ENCODE results near the gene GRAMD1B.
"Not testable (repeated sequence)": the region's sequence is repeated elsewhere in the genome, so short reads cannot be mapped to it uniquely, and the experiment has no call there.

The GRAMD1B gene

GRCh38 chr11:123562158-123562557, 132.1 kb downstream of the GRAMD1B start:
- in situ Hi-C loops (cut with MboI; ENCODE audit: low sequenced_read_pairs): no loop called here

GRCh38 chr11:123562829-123563228, 132.8 kb downstream of the GRAMD1B start:
- in situ Hi-C loops (cut with MboI; ENCODE audit: low sequenced_read_pairs): no loop called here

- in situ Hi-C loops (cut with MboI; ENCODE audit: low sequenced_read_pairs): no loop called here
Observed at GRCh38 chr11:123564221-123564620, 134.2 kb downstream of the GRAMD1B start.

GRCh38 chr11:123566852-123567251, 136.8 kb downstream of the GRAMD1B start:
- in situ Hi-C loops (cut with MboI; ENCODE audit: low sequenced_read_pairs): no loop called here

GRCh38 chr11:123567466-123567865, 137.4 kb downstream of the GRAMD1B start:
- in situ Hi-C loops (cut with MboI; ENCODE audit: low sequenced_read_pairs): no loop called here

- in situ Hi-C loops (cut with MboI; ENCODE audit: low sequenced_read_pairs): no loop called here
Observed at GRCh38 chr11:123568367-123568870, 138.3 kb downstream of the GRAMD1B start.

- in situ Hi-C loops (cut with MboI; ENCODE audit: low sequenced_read_pairs): no loop called here
Observed at GRCh38 chr11:123569393-123569792, 139.3 kb downstream of the GRAMD1B start.

GRCh38 chr11:123570939-123571580, 141.0 kb downstream of the GRAMD1B start:
- in situ Hi-C loops (cut with MboI; ENCODE audit: low sequenced_read_pairs): no loop called here

- in situ Hi-C loops (cut with MboI; ENCODE audit: low sequenced_read_pairs): not testable (repeated sequence)
Observed at GRCh38 chr11:123572791-123573190, 142.7 kb downstream of the GRAMD1B start.

- in situ Hi-C loops (cut with MboI; ENCODE audit: low sequenced_read_pairs): no loop called here
Observed at GRCh38 chr11:123573286-123573685, 143.2 kb downstream of the GRAMD1B start.

- in situ Hi-C loops (cut with MboI; ENCODE audit: low sequenced_read_pairs): no loop called here
Observed at GRCh38 chr11:123575441-123575840, 145.4 kb downstream of the GRAMD1B start.

GRCh38 chr11:123576082-123576481, 146.0 kb downstream of the GRAMD1B start:
- in situ Hi-C loops (cut with MboI; ENCODE audit: low sequenced_read_pairs): no loop called here

GRCh38 chr11:123576501-123576900, 146.4 kb downstream of the GRAMD1B start:
- in situ Hi-C loops (cut with MboI; ENCODE audit: low sequenced_read_pairs): no loop called here

- in situ Hi-C loops (cut with MboI; ENCODE audit: low sequenced_read_pairs): no loop called here
Observed at GRCh38 chr11:123577081-123577598, 147.1 kb downstream of the GRAMD1B start.

- in situ Hi-C loops (cut with MboI; ENCODE audit: low sequenced_read_pairs): no loop called here
Observed at GRCh38 chr11:123578778-123579481, 148.9 kb downstream of the GRAMD1B start.

GRCh38 chr11:123579482-123579812, 149.4 kb downstream of the GRAMD1B start:
- in situ Hi-C loops (cut with MboI; ENCODE audit: low sequenced_read_pairs): no loop called here

- in situ Hi-C loops (cut with MboI; ENCODE audit: low sequenced_read_pairs): no loop called here
Observed at GRCh38 chr11:123580137-123580536, 150.1 kb downstream of the GRAMD1B start.

- in situ Hi-C loops (cut with MboI; ENCODE audit: low sequenced_read_pairs): no loop called here
Observed at GRCh38 chr11:123580557-123581275, 150.6 kb downstream of the GRAMD1B start.

GRCh38 chr11:123581651-123582399, 151.8 kb downstream of the GRAMD1B start:
- in situ Hi-C loops (cut with MboI; ENCODE audit: low sequenced_read_pairs): no loop called here

- in situ Hi-C loops (cut with MboI; ENCODE audit: low sequenced_read_pairs): no loop called here
Observed at GRCh38 chr11:123582992-123583504, 153.0 kb downstream of the GRAMD1B start.

GRCh38 chr11:123584186-123584585, 154.1 kb downstream of the GRAMD1B start:
- in situ Hi-C loops (cut with MboI; ENCODE audit: low sequenced_read_pairs): no loop called here

Data from HL-60/S4 treated with retinoic acid at 250 ng/mL for 4 days and 3 days (cell line).